ENCODE data around the gene RIPOR2. TPM values are rescaled to one million over a fixed set of nuclear protein-coding genes. Genes with fewer than 3 reads are reported as not detected.

RIPOR2 gene
- total and polyA plus RNA-seq, 11 donors: 0.76 to 14.2 (median 4.2) TPM

DNA sequence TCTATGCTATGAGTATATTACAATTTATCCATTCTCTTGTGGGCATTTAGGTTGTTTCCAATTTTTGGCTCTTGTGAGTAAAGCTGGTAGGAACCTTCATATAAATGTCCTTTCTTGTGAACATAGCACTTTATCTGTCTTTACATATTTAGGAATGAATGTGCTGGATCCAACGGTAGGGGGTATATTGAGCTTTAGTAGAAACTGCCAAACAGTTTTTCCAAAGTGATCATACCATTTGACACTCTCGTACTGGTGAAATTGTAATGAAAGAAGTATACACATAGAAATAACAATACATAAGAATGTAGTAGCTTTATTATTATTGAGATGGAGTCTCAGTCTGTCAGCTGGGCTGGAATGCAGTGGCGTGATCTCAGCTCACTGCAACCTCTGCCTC lies 106.1 kb downstream of the RIPOR2 start:
- TF ChIP-seq, protein P1, sequence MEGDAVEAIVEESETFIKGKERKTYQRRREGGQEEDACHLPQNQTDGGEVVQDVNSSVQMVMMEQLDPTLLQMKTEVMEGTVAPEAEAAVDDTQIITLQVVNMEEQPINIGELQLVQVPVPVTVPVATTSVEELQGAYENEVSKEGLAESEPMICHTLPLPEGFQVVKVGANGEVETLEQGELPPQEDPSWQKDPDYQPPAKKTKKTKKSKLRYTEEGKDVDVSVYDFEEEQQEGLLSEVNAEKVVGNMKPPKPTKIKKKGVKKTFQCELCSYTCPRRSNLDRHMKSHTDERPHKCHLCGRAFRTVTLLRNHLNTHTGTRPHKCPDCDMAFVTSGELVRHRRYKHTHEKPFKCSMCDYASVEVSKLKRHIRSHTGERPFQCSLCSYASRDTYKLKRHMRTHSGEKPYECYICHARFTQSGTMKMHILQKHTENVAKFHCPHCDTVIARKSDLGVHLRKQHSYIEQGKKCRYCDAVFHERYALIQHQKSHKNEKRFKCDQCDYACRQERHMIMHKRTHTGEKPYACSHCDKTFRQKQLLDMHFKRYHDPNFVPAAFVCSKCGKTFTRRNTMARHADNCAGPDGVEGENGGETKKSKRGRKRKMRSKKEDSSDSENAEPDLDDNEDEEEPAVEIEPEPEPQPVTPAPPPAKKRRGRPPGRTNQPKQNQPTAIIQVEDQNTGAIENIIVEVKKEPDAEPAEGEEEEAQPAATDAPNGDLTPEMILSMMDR (IDR thresholded peaks at IDR 0.05): no peak
- TF ChIP-seq POLR2A (IDR thresholded peaks at IDR 0.05): no peak
- Histone ChIP-seq H3K4me3 (no peak overlapping the region), H3K27me3 (no peaks in the 10 kb centered on the region), H3K36me3 (peaks cover 0 to 96% (median 12%) of the 10 kb centered on the region in 9 donors), H3K9me3 (no peaks in the 10 kb centered on the region), H3K4me1 (peaks cover 0 to 1% (median 0%) of the 10 kb centered on the region in 12 donors), H3K27ac (no peak overlapping the region)
- no peak for DNase-seq
- intact Hi-C loops (cut with DNase I): no loop called here
- 92 to 94% (median 92%) methylated on average over 3 of the region's 3 CpGs for WGBS, 4 donors
- ATAC-seq: no peak

GRCh38 chr6:24827970-24828369 lies 107.8 kb downstream of the RIPOR2 start:
- peaks cover 0 to 97% (median 15%) of the 10 kb centered on the region in 9 donors for H3K36me3 ChIP-seq
- TF ChIP-seq, protein P1 (IDR thresholded peaks at IDR 0.05): no peak
- TF ChIP-seq POLR2A (IDR thresholded peaks at IDR 0.05): no peak

DNA sequence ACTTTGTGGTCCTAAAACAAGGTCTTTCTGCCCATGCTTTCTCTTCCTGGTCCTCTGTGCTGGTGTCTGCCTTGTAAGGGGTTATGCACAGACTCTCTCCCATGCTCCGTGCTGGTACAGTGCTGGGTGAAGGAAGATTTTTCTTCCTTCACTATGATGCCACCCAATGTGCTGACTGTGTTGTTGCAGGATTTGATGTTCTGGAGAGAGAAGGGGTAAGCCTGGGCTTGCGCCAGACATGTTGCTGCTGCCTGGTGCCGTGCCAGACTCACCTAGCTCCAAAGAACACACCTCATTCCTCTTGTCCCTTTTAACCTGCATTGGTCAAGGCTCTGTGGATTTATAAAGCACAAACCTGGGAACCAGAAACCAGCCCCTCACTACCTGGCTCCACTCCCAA lies 108.6 kb downstream of the RIPOR2 start:
- no peak overlapping the region for H3K27ac ChIP-seq
- H3K27me3 ChIP-seq: no peaks in the 10 kb centered on the region
- H3K9me3 ChIP-seq: no peaks in the 10 kb centered on the region
- H3K4me1 ChIP-seq: no peaks in the 10 kb centered on the region
- no peak overlapping the region for H3K4me3 ChIP-seq
- H3K36me3 ChIP-seq: peaks cover 0 to 95% (median 17%) of the 10 kb centered on the region in 9 donors
- DNase-seq (no peak), ATAC-seq (no peak)
- TF ChIP-seq, protein P1 (IDR thresholded peaks at IDR 0.05): no peak
- no peak for TF ChIP-seq POLR2A (IDR thresholded peaks at IDR 0.05)
- 83 to 86% (median 84%) methylated on average over 3 of the region's 3 CpGs for WGBS, 4 donors
- intact Hi-C loops (cut with DNase I): no loop called here

More at GRCh38 chr6:24827970-24828369, 107.8 kb downstream of the RIPOR2 start:
- DNase-seq (no peak), ATAC-seq (no peak)
- Histone ChIP-seq H3K27me3 (no peaks in the 10 kb centered on the region), H3K27ac (no peak overlapping the region), H3K9me3 (no peaks in the 10 kb centered on the region), H3K4me1 (no peaks in the 10 kb centered on the region), H3K4me3 (no peak overlapping the region)
- 80 to 90% (median 84%) methylated on average over 8 of the region's 8 CpGs for WGBS, 4 donors
- intact Hi-C loops (cut with DNase I): no loop called here

- Histone ChIP-seq H3K27me3 (no peaks in the 10 kb centered on the region), H3K4me1 (no peaks in the 10 kb centered on the region), H3K36me3 (peaks cover 0 to 85% (median 17%) of the 10 kb centered on the region in 9 donors), H3K4me3 (no peak overlapping the region), H3K9me3 (no peaks in the 10 kb centered on the region), H3K27ac (no peak overlapping the region)
- TF ChIP-seq, protein P1 (IDR thresholded peaks at IDR 0.05): no peak
- no peak for TF ChIP-seq POLR2A (IDR thresholded peaks at IDR 0.05)
- ATAC-seq (no peak), DNase-seq (no peak)
- 58 to 68% (median 65%) methylated on average over 2 of the region's 2 CpGs for WGBS, 4 donors
- intact Hi-C loops (cut with DNase I): no loop called here
These were observed 110.6 kb downstream of the RIPOR2 start for GRCh38 chr6:24825130-24825630.
